ENCODE results near the gene TSTD2.
"Not testable (repeated sequence)": the region's sequence is repeated elsewhere in the genome, so short reads cannot be mapped to it uniquely, and the experiment has no call there.

The TSTD2 gene

DNA sequence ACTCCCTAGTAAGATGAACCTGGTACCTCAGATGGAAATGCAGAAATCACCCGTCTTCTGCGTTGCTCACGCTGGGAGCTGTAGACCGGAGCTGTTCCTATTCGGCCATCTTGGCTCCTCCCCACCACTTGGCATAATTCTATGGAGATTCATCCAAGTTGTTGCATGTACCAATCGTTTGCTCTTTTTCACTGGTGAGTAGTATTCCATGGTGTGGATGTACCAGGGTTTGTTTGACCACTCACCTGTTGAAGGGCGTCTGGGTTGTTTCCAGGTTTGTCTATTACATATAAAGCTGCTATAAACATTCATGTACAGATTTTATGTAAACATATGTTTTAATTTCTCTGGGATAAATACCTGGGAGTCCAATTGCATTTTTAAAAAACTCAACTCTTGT is 46.3 kb downstream of the TSTD2 start:
- not testable (repeated sequence) for DNase-seq (ENCODE audit: low spot score)

DNA sequence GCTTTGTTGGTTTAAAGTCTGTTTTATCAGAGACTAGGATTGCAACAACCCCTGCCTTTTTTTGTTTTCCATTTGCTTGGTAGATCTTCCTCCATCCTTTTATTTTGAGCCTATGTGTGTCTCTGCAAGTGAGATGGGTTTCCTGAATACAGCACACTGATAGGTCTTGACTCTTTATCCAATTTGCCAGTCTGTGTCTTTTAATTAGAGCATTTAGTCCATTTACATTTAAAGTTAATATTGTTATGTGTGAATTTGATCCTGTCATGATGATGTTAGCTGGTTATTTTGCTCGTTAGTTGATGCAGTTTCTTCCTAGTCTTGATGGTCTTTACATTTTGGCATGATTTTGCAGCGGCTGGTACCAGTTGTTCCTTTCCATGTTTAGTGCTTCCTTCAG is 48.4 kb downstream of the TSTD2 start:
- not testable (repeated sequence) for DNase-seq (ENCODE audit: low spot score)

DNA sequence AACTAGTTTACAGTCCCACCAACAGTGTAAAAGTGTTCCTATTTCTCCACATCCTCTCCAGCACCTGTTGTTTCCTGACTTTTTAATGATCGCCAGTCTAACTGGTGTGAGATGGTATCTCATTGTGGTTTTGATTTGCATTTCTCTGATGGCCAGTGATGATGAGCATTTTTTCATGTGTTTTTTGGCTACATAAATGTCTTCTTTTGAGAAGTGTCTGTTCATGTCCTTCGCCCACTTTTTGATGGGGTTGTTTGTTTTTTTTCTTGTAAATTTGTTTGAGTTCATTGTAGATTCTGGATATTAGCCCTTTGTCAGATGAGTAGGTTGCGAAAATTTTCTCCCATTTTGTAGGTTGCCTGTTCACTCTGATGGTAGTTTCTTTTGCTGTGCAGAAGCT is 51.6 kb downstream of the TSTD2 start:
- not testable (repeated sequence) for DNase-seq (ENCODE audit: low spot score)

DNA sequence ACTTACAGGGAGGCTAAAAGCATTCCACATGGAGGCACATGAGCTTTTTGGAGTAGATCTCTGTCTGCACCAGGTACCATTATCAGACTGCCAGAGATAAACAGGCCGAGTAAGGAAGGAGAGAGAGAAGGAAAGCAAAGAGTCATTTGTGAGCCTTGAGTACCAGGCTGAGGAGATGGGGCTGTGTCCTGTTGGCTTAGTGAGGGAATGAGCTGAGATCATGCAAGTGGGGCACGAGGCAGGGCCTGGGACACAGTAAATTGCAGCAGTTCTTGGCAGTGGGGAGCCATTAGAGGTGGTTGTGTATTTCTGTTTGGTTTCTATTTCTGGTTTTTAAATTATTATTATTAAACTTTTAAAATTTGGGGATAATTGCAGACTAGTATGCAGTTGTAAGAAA is 53.3 kb downstream of the TSTD2 start:
- no peak for DNase-seq (ENCODE audit: low spot score)

DNA sequence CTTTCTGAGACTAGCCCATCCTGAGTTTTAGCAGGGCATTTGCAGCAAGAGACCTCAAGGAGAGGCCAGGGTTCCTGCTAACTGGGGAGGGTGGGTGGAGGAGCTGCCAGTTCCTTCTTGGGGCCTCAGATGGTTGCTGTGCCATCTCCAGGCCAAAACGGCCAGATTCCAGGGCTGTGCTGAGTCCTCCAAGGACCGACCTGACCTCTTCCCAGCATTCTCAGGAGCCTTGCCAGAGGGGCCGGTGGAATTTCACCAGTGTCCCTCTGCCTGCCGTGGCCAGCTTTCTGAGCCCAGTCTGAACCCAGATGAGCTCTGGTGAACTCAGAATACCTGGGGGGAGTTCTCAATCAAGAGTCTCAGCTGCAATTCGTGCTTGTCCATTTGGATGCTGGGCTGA is 54.3 kb downstream of the TSTD2 start:
- DNase-seq (ENCODE audit: low spot score) = no peak

DNA sequence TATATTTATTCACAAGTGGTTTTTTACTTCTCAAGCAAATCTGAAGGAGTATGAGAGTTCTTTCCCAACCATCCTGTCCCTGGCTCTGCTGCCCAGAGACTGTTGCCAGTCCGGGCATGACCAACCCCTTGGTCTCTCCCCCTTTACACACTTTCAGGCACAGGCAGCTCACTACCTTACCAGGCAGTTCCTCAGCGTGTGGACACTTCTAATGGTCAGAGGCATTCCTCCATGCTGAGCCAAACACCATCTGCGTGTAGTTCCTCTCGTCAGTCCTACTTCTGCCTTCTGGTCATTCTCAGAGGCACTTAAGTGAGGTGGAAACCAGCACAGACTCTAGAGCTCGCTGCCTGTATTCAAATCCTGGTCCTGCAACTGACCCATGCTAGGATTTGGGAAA is 56.1 kb downstream of the TSTD2 start:
- DNase-seq (ENCODE audit: low spot score) = no peak

DNA sequence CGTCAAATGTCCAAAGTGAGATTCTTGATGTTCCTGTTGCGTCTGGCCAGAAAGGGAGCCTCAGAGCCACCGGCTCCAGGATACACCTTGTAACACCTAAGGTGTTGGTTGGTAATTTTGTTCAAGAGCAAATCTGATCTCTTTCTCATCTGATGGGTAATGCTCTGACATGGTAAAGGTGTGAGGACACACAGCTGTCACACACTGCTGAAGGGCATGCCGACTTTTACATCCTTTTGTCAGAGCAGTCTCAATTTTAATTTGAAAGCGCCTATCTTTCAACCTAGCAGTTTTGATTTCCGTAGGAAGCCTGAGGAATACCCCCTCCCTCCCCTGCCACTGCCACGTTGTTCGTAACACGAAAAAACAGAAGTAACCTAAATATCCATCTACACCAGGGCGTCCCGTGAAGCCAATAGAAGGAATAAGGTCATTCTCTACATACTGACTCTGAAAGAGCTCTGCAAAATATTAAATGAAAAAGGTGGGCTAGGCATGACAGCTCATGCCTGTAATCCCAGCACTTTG is 57.4 kb downstream of the TSTD2 start:
- DNase-seq (ENCODE audit: low spot score) = no peak

DNA sequence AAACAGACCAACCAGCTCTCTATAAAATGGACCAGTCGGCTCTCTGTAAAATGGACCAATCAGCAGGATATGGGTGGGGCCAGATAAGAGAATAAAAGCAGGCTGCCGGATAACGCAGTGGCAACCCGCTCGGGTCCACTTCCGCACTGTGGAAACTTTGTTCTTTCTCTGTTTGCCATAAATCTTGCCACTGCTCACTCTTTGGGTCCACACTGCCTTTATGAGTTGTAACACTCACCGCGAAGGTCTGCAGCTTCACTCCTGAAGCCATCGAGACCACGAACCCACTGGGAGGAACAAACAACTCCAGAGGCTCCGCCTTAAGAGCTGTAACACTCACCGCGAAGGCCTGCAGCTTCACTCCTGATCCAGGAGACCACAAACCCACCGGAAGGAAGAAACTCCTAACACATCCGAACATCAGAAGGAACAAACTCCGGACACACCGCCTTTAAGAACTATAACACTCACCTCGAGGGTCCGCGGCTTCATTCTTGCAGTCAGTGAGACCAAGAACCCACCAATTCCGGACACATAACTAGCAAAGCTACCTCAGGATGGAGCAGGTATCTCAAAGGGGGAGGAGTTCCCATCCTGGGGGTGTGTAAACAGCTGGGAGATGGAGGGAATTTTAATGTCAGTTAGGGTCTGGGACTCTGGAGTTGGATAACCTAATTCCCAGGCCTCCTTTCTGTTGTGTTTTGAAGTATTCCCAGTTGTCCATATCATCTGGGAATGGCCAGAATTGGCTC is 58.1 kb downstream of the TSTD2 start:
- DNase-seq (ENCODE audit: low spot score) = not testable (repeated sequence)

DNA sequence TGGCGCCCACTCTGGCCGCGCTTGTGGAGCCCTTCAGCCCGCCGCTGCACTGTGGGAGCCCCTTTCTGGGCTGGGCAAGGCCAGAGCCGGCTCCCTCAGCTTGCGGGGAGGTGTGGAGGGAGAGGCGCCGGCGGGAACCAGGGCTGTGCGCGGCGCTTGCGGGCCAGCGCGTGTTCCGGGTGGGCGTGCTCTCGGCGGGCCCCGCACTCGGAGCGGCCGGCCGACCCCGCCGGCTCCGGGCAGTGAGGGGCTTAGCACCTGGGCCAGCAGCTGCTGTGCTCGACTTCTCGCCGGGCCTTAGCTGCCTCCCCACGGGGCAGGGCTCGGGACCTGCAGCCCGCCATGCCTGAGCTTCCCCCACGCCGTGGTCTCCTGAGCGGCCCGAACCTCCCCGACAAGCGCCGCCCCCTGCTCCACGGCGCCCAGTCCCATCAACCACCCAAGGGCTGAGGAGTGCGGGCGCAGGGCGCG is 59.0 kb downstream of the TSTD2 start:
- not testable (repeated sequence) for DNase-seq (ENCODE audit: low spot score)

DNA sequence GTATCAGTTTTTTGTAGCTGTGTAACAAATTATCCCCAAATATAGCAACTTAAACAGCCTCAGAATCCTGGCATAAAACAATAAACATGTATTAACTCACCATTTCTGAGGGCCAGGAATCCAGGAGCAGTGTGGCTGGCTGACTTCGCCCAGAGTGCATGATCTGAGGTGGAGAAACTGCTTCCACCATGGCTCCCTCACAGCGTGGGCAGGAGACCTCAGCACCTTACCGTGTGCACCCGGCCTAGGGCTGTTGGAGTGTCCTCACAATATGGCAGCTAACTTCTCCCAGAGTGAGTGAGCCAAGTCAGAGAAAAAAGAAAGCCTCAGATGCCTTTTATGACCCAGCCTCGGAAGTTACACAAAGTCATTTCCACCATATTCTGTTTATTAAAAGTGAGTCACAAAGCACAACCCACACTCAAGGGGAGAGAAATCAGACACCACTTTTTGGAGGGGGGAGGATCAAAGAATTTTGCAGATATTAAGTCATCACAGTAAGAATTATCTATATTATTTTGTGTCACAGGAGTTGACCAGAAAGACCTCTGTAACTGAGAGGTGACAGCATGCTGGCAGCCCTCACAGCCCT is 59.6 kb downstream of the TSTD2 start:
- no peak for DNase-seq (ENCODE audit: low spot score)

DNA sequence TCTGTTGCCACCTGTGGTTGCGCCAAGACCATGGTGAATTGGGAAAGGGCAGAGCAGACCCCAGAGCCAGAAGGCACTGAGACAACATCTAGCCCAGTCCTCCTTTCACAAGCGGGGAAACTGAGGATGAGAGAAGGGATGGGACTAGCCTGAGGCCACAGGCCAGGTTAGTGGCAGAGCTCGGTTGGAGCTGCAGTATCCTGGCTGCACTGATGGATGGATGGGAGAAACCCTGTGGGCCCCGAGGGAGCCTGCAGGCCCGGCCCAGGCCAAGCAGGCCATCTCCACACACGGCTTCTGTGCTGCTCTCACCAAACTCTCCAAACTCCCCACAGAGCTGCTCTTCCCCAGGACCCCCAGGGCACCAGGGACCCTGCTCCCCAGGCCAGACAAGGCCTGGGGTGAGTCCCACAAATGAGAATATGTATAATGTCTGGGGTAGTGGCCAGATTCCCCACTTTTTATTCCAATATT is 60.2 kb downstream of the TSTD2 start:
- no peak for DNase-seq (ENCODE audit: low spot score)

DNA sequence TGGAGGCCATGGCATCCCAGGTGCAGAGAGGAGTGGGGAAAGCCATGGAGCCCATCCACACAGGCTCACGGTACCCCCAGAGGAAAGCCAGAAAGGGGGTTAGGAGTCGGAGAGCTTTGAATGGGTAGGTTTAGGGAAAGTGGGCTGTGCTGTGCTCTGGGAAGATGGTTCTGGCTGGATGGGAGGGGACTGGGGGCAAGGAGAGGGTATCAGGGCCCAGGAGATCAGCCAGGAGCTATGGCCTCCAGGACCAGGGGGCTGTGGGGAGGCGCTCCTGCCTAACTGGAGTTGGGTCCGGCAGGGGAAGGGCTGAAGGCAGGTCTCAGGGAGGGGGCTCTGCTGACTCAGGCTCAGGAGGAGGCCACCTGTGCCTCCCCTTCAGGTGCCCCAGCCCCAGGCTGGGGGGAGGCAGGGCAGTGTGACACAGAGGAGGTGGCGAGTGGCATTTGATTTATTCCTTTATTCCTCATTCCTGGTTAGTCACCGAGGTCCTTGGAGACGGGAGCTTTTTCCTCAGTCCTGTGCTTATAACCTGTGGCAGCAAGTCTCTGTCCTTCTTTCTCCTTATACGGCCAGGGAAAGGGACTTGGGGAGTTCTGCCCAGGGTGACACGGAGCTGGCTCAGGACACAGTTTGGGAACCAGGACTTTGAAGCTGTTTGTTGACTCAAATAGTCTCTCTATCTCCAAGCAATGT is 60.8 kb downstream of the TSTD2 start:
- no peak for DNase-seq (ENCODE audit: low spot score)

DNA sequence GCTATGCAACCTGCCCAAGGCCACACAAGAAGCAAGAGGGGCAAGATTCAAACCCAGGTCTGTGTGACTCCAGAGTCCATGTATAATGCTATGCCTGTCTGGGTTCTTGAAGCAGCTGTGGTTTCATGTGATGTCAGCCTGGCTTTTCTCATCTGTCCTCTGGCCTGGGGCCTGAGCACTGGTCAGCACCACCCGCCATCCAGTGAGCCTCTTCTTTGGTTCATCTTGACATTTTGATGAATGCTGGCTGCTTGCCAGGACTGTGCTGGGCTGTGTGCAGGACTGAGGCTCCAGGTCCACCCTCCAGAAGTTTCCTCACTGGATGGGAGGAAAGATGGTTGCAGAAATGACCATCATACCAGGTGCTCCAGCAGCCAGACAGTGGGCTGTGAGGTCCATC is 61.5 kb downstream of the TSTD2 start:
- DNase-seq (ENCODE audit: low spot score) = no peak

DNA sequence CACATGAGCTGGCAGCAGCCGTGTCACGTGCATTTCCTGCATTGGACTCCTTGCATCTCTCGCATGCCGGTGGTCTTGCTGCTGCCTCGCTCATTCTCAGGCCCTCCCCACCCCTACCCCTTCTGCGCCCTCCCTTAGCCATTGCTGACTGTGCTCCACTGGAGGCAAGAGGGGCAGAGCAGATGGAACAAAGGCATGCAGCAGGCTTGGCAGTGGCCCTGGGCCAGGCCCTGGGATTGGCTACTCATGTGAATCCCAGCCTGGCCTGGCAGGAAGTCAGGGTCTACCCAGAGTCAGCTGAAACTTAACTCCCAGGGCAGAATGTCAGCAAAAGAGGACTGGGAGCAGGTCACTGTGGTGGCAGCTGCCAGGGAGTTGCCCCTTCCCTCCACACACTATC is 62.3 kb downstream of the TSTD2 start:
- no peak for DNase-seq (ENCODE audit: low spot score)

DNA sequence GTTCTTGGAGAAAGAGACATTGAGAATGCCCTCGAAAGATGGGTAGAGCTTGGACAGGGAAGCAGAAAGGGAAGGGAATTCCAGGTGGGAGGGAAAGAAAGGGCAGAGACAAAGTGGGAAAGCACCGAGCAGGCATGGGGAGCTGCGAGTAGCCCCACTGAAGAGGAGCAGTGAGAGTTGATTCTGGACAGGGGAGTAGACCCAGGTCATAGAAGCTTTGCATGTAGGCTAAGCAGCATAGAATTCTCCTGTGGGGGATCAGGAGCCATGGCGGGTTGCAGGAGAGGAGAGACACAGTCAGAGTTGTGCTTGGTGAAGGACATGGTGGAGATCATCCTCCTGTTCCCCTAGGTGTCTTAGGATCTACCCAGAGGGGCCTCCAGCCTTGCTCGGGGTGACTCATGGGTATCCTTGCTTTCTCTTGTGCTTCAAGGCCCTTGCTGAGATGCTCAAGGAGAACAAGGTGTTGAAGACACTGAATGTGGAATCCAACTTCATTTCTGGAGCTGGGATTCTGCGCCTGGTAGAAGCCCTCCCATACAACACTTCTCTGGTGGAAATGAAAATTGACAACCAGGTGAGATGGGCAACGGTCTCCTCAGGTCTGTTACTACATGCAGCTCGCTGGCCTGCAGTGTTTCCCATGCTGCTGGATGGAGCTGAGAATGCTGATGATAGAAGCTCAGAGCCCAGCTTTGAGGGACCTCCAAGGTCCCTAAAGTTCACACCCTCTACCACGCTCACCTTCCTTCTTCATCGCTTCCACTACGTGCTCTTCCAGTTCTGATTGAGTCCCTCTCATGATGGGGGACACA is 64.5 kb downstream of the TSTD2 start:
- no peak for DNase-seq (ENCODE audit: low spot score)

DNA sequence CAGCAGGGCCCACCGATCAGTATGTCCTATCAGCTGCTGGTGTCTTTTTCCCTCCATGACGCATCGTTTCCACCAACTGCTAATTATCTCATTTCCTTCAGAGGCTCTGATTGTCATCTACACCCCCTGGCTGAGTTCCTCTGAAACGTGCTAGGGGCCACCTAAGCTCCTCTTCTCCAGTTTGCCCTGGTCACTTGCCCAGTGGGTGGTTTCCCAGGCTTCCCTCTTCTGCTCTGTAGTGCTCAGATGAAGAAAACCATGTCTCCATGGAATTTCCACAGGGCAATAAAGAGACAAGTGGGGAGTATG is 65.3 kb downstream of the TSTD2 start:
- no peak for DNase-seq (ENCODE audit: low spot score)

DNA sequence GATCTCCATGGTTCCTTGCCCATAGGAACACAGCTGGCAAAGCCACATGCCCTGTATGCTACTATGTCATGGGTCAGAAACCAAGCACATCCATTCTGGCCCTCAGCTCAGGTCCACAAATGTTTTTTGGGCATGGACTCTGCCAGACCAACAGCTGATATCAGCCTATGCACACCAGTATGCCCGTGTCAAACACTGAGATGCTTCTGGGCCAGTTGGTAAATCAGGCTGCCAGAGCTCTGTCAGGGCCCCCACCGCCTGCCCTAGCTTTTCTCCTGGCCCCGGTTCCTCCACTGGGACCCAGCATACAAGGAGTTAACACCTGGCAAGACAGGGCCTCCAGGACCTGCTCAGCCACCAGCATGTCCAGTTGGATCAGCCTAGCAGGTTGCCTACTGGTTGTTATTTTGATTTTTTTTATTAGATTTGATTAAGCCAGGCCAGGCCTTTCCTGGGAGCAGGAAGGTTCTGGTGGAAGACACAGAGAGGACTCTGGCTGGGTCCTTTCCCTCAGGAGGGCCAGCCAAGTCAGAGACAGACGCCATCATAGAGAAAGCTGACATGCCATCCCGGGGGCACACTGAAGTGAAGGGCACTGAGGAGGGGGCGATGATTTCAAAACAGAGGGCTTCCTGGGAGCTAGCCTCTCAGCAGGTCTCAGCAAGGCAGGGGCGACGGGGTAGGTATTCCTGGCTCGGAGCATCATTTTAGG is 65.8 kb downstream of the TSTD2 start:
- DNase-seq (ENCODE audit: low spot score) = no peak

DNA sequence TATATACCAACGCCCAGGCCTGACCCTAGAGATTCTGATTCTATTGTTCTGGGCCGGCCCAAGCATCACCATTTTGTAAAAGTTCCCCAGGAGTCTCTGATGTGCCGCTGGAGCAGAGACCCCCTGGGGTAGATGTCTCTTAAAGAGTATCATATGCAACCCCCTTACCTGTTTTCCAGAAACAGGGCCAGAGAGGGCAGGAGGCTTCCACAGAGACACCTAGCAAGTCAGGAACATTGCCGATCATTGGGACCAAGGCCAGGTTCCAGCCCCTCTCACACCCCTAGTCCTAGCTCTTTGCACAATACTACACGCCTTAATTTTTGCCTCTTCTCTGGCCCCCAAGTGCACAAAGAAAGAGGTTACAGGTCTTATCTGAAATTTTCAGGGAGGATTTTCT is 67.9 kb downstream of the TSTD2 start:
- no peak for DNase-seq (ENCODE audit: low spot score)

DNA sequence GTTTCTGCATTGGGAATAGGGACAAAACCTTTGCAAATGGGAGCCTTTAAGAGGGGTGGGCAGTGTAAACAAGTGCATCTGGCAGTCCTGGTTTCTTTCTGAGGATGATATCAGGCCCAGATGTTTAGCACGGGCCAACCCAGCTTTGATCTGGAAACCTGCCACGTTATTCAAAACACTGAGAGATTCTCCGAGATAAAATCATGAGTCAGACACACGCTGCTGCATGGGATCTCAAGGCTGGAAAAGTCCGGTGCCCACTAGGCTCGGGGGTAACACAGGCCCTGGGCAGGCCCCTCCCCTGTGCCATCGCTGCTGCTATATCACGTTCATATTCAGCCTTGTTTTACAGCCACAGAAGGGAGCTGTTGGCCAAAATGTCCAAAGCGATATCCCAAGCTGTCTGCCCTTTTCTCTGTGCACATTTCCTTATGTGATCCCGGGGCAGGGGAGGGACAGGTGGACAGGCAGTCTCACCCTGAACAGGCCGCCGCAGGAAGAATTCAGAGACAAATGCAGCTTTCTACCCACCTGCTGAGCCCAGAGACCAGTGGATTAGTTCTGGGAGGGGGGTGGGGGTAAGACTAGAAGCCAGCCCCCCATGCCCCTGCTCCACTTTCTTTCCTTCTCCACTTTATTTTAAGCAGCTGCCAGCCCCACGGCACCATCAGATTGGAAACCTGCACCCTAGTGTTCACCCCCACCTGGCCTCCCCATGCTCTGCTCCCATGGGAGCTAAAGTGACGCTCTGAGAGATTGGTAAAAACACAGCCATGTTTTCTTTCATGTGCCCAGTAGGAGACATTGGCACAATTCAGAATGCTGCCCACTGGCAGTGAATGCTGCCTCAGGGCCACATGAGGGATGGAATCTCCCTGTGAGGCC is 68.6 kb downstream of the TSTD2 start:
- peak; percentile 19 for DNase-seq (ENCODE audit: low spot score)

DNA sequence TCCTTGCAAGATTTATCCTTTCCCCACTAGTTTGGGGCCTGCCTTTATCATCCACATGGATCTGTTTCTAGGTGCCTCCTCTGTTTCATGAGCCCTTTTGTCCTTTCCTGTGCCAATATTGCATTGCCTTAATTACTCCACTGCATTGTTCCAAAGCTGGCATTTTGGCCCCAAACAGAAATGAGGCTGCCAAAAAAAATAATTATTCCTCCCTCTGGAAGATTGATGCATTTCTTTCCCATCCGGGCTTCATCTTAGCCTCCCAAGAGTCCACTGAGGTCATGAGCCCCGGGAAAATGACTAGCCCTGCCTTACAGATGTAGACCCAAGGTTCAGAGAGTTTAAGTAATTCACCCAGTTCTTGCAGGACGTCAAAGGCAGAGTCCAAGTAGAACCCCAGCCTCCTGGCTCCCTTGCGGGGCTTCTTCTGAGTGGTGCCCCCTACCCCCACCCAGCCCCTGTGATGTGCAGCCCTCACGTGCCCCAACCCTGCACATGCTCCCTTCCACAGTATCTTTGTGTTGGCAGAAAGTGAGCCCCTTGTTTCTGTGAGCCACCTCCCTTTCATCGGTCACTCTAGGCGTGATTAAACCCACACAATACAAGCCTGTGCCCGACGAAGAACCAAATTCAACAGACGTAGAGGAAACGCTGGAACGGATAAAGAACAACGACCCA is 69.6 kb downstream of the TSTD2 start:
- no peak for DNase-seq (ENCODE audit: low spot score)

Measured in hepatic stellate cell (primary cell).